IMR-90 (cell line): Measurements from ENCODE around the gene ERCC3.

Experiments used
- BHLHE40 ChIP-seq: fragments of 150-350 bp; IDR thresholded peaks from 2 replicates; pipeline ENCODE4 v1.6.1; 2016; ENCODE audit warnings: mild to moderate bottlenecking, low read depth, low read length
- CEBPB ChIP-seq: IDR thresholded peaks from 2 replicates; pipeline ENCODE4 v1.6.1; 2012; ENCODE audit warnings: low read depth, low read length, improper control_type of control experiment
- CTCF ChIP-seq: conservative IDR thresholded peaks from 2 replicates; pipeline ENCODE4 v1.5.1; 2012; ENCODE audit warnings: mild to moderate bottlenecking, low read depth, low read length, improper control_type of control experiment
- FOS ChIP-seq: fragments of 150-350 bp; IDR thresholded peaks from 2 replicates; pipeline ENCODE4 v1.6.1; 2016; ENCODE audit warnings: low read depth, low read length
- MAFK ChIP-seq: IDR thresholded peaks from 2 replicates; pipeline ENCODE4 v1.6.1; 2012; ENCODE audit warnings: low read depth, low read length, improper control_type of control experiment
- MXI1 ChIP-seq: IDR thresholded peaks from 2 replicates; pipeline ENCODE4 v1.6.1; 2012; ENCODE audit warnings: low read depth, mild to moderate bottlenecking, low read length, moderate library complexity, borderline replicate concordance
- POLR2A ChIP-seq: IDR thresholded peaks from 2 replicates; pipeline ENCODE4 v1.6.1; 2012; ENCODE audit warnings: mild to moderate bottlenecking, low read depth, low read length
- RAD21 ChIP-seq: IDR thresholded peaks from 2 replicates; pipeline ENCODE4 v1.6.1; 2012; ENCODE audit warnings: low read length, improper control_type of control experiment
- RFX5 ChIP-seq: IDR thresholded peaks from 2 replicates; pipeline ENCODE4 v1.8.0; 2012; ENCODE audit warnings: low read depth, mild to moderate bottlenecking, low read length, moderate library complexity
- SMC3 ChIP-seq: fragments of 150-350 bp; IDR thresholded peaks from 2 replicates; pipeline ENCODE4 v1.6.1; 2016; ENCODE audit warnings: low read depth, mild to moderate bottlenecking, antibody characterized with exemption, low read length, moderate library complexity
- USF2 ChIP-seq: fragments of 150-350 bp; IDR thresholded peaks from 2 replicates; pipeline ENCODE4 v1.6.1; 2017; ENCODE audit warnings: mild to moderate bottlenecking, antibody characterized with exemption, low read length, low read depth
- TF ChIP-seq, protein P1 (sequence below): fragments of 150-350 bp; IDR thresholded peaks from 2 replicates; pipeline ENCODE4 v1.6.1; 2016; ENCODE audit warnings: low read depth, mild to moderate bottlenecking, low read length, moderate library complexity, borderline replicate concordance

GRCh38 chr2:127261804-127262406, 32.0 kb downstream of the ERCC3 start:
- TF ChIP-seq CTCF, result no peak
- TF ChIP-seq SMC3, result no peak
- no peak for TF ChIP-seq USF2
- no peak for TF ChIP-seq POLR2A
- TF ChIP-seq, protein P1, sequence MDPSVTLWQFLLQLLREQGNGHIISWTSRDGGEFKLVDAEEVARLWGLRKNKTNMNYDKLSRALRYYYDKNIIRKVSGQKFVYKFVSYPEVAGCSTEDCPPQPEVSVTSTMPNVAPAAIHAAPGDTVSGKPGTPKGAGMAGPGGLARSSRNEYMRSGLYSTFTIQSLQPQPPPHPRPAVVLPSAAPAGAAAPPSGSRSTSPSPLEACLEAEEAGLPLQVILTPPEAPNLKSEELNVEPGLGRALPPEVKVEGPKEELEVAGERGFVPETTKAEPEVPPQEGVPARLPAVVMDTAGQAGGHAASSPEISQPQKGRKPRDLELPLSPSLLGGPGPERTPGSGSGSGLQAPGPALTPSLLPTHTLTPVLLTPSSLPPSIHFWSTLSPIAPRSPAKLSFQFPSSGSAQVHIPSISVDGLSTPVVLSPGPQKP, result no peak
- no peak for TF ChIP-seq FOS
- TF ChIP-seq RFX5, result no peak
- TF ChIP-seq RAD21, result no peak
- TF ChIP-seq MAFK, result no peak
- no peak for TF ChIP-seq BHLHE40
- no peak for TF ChIP-seq MXI1
- TF ChIP-seq CEBPB, result no peak
